HepG2 (cell line): ENCODE data around the gene WFDC1.

Experiments used
- RBAK ChIP-seq: sonication (generic); formaldehyde crosslinking; IDR thresholded peaks from 2 replicates; pipeline ENCODE4 v1.5.1; 2020; ENCODE audit warnings: mild to moderate bottlenecking, missing genetic modification reagents
- ZHX1 ChIP-seq: sonication (generic); formaldehyde crosslinking; IDR thresholded peaks from 2 replicates; pipeline ENCODE4 v1.8.1; 2022; ENCODE audit warnings: low read depth, mild to moderate bottlenecking, missing genetic modification reagents
- ZNF772 ChIP-seq: sonication (generic); formaldehyde crosslinking; IDR thresholded peaks from 2 replicates; pipeline ENCODE4 v1.5.0; 2020; ENCODE audit warnings: mild to moderate bottlenecking, missing genetic modification reagents

GRCh38 chr16:84315422-84315821 lies 20.7 kb downstream of the WFDC1 start:
- TF ChIP-seq ZNF772 (CRISPR knock-in tag) (no peak), RBAK (CRISPR knock-in tag) (no peak), ZHX1 (CRISPR knock-in tag) (no peak)
